CD4-positive, alpha-beta memory T cell (primary cell): ENCODE results near the gene METTL23. TPM values are rescaled to one million over a fixed set of nuclear protein-coding genes. Genes with fewer than 3 reads are reported as not detected.
A peak's percentile ranks its signal among the peaks of the same experiment; 100 is the strongest.

ENCODE experiments used
- CTCF ChIA-PET: fragments of 350-600 bp; sonication (Branson Sonifier 250); formaldehyde crosslinking; loops from one replicate; lab custom pipeline; 2021; ENCODE audit warnings: inconsistent platforms; ENCODE audit not compliant: partially characterized antibody; lab: Charles Lee
- POLR2A ChIA-PET: fragments of 350-600 bp; sonication (Branson Sonifier 250); formaldehyde crosslinking; loops from one replicate; lab custom pipeline; 2021; ENCODE audit not compliant: partially characterized antibody; lab: Charles Lee
- DNase-seq, 5 donors: peaks; one replicate each; pipeline versions ENCODE4 v3.0.0 to v3.0.0-alpha.2; 2020 to 2022; ENCODE audit warnings: mixed read lengths in 1 of 5
- H3K27ac ChIP-seq: one replicate; pipeline ENCODE4 v1.7.0; 2013; ENCODE audit warnings: low read depth, low read length
- H3K27me3 ChIP-seq: 2 replicates; pipeline ENCODE4 v1.7.0; 2013; ENCODE audit warnings: mild to moderate bottlenecking, low read length, moderate library complexity; ENCODE audit not compliant: insufficient read depth
- H3K36me3 ChIP-seq: 2 replicates; pipeline ENCODE4 v1.7.0; 2013; ENCODE audit warnings: mild to moderate bottlenecking, low read length, moderate library complexity; ENCODE audit not compliant: insufficient read depth
- H3K4me1 ChIP-seq: 2 replicates; pipeline ENCODE4 v1.7.0; 2013; ENCODE audit warnings: mild to moderate bottlenecking, low read length, moderate library complexity; ENCODE audit not compliant: insufficient read depth
- H3K4me3 ChIP-seq, 2 donors: one replicate each; pipeline ENCODE4 v1.7.0; 2013; ENCODE audit warnings: low read length in 2 of 2, mild to moderate bottlenecking in 1 of 2
- H3K9me3 ChIP-seq, 2 donors: one replicate each; pipeline ENCODE4 v1.7.0; 2013; ENCODE audit warnings: low read length in 2 of 2, control low read depth in 1 of 2; ENCODE audit not compliant: control insufficient read depth in 1 of 2
- H3K27ac Mint-ChIP-seq, 7 donors: one replicate each; pipeline ENCODE4 v1.8.0; 2020 to 2021; ENCODE audit warnings: mixed read lengths in 7 of 7, mild to moderate bottlenecking in 6 of 7, inconsistent platforms in 3 of 7, moderate library complexity in 3 of 7
- H3K27me3 Mint-ChIP-seq, 2 donors: one replicate each; pipeline ENCODE4 v1.8.0; 2020 to 2021; ENCODE audit warnings: mixed read lengths in 2 of 2
- H3K36me3 Mint-ChIP-seq, 2 donors: one replicate each; pipeline ENCODE4 v1.8.0; 2020 to 2021; ENCODE audit warnings: mixed read lengths in 2 of 2, inconsistent platforms in 1 of 2, mild to moderate bottlenecking in 1 of 2
- H3K4me1 Mint-ChIP-seq, 4 donors: one replicate each; pipeline ENCODE4 v1.8.0; 2020 to 2021; ENCODE audit warnings: mixed read lengths in 4 of 4, mild to moderate bottlenecking in 1 of 4
- H3K4me3 Mint-ChIP-seq, 8 donors: one replicate each; pipeline ENCODE4 v1.8.0; 2020 to 2021; ENCODE audit warnings: mixed read lengths in 8 of 8, mild to moderate bottlenecking in 7 of 8, moderate library complexity in 6 of 8, inconsistent platforms in 3 of 8
- H3K9me3 Mint-ChIP-seq, 8 donors: one replicate each; pipeline ENCODE4 v1.8.0; 2020 to 2021; ENCODE audit warnings: mixed read lengths in 8 of 8, mild to moderate bottlenecking in 5 of 8, inconsistent platforms in 3 of 8, moderate library complexity in 1 of 8
- intact Hi-C: fragments of 100-400 bp; cut with micrococcal nuclease; formaldehyde crosslinking; loops from one replicate; pipeline ENCODE4 v1.15.1; 2023
- polyA plus RNA-seq, 2 donors: library from polyadenylated mRNA; unstranded; fragments of 300-500 nt; fragmentation: Illumina TruSeq; gene quantifications; one replicate each; pipeline ENCODE4 v1.2.3, GENCODE V29; 2021
- total RNA-seq, 2 experiments: library from RNA; stranded (reverse); gene quantifications; one replicate each; pipeline ENCODE4 v1.2.3, GENCODE V29; 2021

Gene METTL23
- total and polyA plus RNA-seq, 4 experiments from 2014 or later = 75.5 to 156 (median 108) TPM

DNA sequence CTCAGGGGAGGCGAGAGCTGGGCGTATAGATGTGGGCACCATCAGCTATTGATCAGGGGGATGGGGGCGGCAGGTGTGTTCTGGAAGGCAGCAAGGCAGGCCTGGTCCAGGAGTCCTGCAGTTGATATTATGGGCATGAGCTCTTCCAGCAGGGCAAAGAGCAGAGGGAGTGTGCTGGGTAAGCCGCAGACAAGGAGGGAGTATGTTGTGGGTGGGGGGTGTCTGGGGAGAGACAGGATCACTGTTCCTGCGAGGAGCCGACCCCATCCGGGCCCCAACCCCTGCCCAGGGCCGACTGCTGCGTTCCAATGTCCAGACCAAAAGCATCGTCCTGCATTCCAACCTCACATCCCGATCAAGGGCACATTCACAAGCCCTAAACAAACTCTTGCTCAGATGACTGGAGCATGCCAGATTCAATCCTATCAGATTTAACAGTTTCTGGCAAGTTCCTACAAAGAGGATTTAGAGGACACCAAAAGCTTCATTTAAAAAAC is 25.1 kb upstream of the METTL23 start:
- H3K27me3 ChIP-seq = no peaks in the 10 kb centered on the region
- Mint-ChIP-seq H3K4me1 (peaks cover 0 to 23% (median under 1%) of the 10 kb centered on the region in 4 donors), H3K9me3 (peaks cover 0 to 2% (median 0%) of the 10 kb centered on the region in 8 donors), H3K36me3 (no peaks in the 10 kb centered on the region), H3K27me3 (no peaks in the 10 kb centered on the region), H3K27ac (peak overlapping the region in 1 of 7 donors; percentile 48), H3K4me3 (no peak overlapping the region)
- no peaks in the 10 kb centered on the region for H3K9me3 ChIP-seq
- H3K36me3 ChIP-seq = no peaks in the 10 kb centered on the region
- peaks cover 5% of the 10 kb centered on the region for H3K4me1 ChIP-seq
- intact Hi-C loops = no loop called here
- H3K27ac ChIP-seq = no peak overlapping the region
- no peak for DNase-seq
- ChIA-PET CTCF (interaction anchor here (2.2 kb wide), 1 partner anchor 12 kb away, joined by 7 read pairs; no protein-coding TSS in a partner anchor), POLR2A (no interaction called here)
- H3K4me3 ChIP-seq = no peak overlapping the region

GRCh38 chr17:76702076-76702475 is 24.6 kb upstream of the METTL23 start:
- Mint-ChIP-seq H3K27ac (no peak overlapping the region), H3K27me3 (no peaks in the 10 kb centered on the region), H3K36me3 (no peaks in the 10 kb centered on the region), H3K4me3 (no peak overlapping the region), H3K4me1 (peaks cover 0 to 22% (median 0%) of the 10 kb centered on the region in 4 donors), H3K9me3 (no peaks in the 10 kb centered on the region)
- Histone ChIP-seq H3K4me1 (no peaks in the 10 kb centered on the region), H3K9me3 (no peaks in the 10 kb centered on the region), H3K27me3 (no peaks in the 10 kb centered on the region), H3K4me3 (no peak overlapping the region), H3K36me3 (no peaks in the 10 kb centered on the region), H3K27ac (no peak overlapping the region)
- POLR2A ChIA-PET = no interaction called here
- DNase-seq = no peak
- intact Hi-C loops = no loop called here
- CTCF ChIA-PET = interaction anchor here (2.2 kb wide), 1 partner anchor 12 kb away, joined by 7 read pairs; no protein-coding TSS in a partner anchor

DNA sequence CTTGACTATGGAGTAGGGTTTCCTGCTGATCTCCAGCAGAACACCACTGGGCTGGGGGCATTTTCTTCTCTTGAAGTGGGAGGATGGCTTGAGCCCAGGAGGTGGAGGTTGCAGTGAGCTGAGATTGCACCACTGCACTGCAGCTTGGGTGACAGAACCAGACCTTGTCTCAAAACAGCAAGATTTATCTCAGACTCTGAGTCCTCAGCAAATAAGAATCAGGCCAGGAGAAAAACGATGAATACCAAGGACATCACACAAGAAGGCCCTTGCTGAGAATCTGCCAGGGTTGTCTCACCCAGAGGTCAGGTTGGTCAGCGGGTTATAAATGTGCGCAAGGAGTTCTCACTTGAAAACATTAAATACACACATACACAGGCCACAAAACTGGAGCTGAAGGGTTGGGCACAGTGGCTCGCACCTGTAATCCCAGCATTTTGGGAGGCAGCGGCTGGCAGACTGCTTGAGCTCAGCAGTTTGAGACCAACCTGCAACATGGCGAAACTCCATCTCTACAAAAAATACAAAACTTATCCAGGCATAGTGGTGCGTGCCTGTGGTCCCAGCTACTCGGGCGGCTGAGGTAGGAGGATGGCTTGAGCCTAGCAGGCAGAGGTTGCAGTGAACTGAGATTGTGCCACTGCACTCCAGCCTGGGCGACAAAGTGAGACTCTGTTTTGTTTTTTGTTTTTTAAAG is 23.6 kb upstream of the METTL23 start:
- H3K27me3 ChIP-seq = no peaks in the 10 kb centered on the region
- POLR2A ChIA-PET = no interaction called here
- Mint-ChIP-seq H3K27me3 (no peaks in the 10 kb centered on the region), H3K4me1 (peaks cover 0 to 18% (median 0%) of the 10 kb centered on the region in 4 donors), H3K9me3 (no peaks in the 10 kb centered on the region), H3K27ac (no peak overlapping the region), H3K36me3 (no peaks in the 10 kb centered on the region), H3K4me3 (no peak overlapping the region)
- no peaks in the 10 kb centered on the region for H3K9me3 ChIP-seq
- no peak overlapping the region for H3K27ac ChIP-seq
- no peak for DNase-seq
- intact Hi-C loops = no loop called here
- CTCF ChIA-PET = interaction anchor here (1.5 to 2.8 kb wide), 3 partner anchors 11 to 117 kb away, joined by 4 to 13 read pairs (median 4); partner anchors contain the start of gene ST6GALNAC2
- no peaks in the 10 kb centered on the region for H3K36me3 ChIP-seq
- H3K4me3 ChIP-seq = no peak overlapping the region
- no peaks in the 10 kb centered on the region for H3K4me1 ChIP-seq

- Mint-ChIP-seq H3K4me3 (no peak overlapping the region), H3K4me1 (peaks cover 0 to 25% (median 4%) of the 10 kb centered on the region in 4 donors), H3K36me3 (no peaks in the 10 kb centered on the region), H3K27me3 (no peaks in the 10 kb centered on the region), H3K27ac (no peak overlapping the region), H3K9me3 (no peaks in the 10 kb centered on the region)
- H3K27ac ChIP-seq = no peak overlapping the region
- no peaks in the 10 kb centered on the region for H3K9me3 ChIP-seq
- H3K4me1 ChIP-seq = peaks cover 5% of the 10 kb centered on the region
- DNase-seq = no peak
- POLR2A ChIA-PET = no interaction called here
- CTCF ChIA-PET = interaction anchor here (0.7 to 2.8 kb wide), 4 partner anchors 9 to 182 kb away, joined by 3 to 13 read pairs (median 4); no protein-coding TSS in a partner anchor
- intact Hi-C loops = no loop called here
- no peaks in the 10 kb centered on the region for H3K36me3 ChIP-seq
- H3K27me3 ChIP-seq = no peaks in the 10 kb centered on the region
- no peak overlapping the region for H3K4me3 ChIP-seq
Measured at GRCh38 chr17:76704805-76705204, 21.8 kb upstream of the METTL23 start.

DNA sequence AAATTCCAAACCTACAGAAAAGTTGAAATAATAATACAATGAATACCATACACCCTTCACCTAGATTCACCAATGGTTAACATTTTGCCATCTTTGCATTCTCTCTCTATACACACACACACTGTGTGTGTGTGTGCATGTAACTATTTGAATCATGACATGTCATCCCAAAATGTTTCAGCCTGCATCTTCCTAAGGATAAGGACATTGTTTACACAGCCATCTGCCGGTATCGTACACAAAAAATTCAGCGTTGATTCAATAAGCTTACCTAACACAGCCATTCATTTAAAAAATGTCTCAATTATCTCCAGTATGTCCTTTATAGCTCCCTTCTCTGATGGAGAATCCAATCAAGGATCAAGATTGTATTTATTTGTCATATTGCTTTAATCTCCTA is 19.8 kb upstream of the METTL23 start:
- CTCF ChIA-PET = no interaction called here
- POLR2A ChIA-PET = no interaction called here
- no peak overlapping the region for H3K4me3 ChIP-seq
- no peaks in the 10 kb centered on the region for H3K9me3 ChIP-seq
- Mint-ChIP-seq H3K9me3 (no peaks in the 10 kb centered on the region), H3K27me3 (no peaks in the 10 kb centered on the region), H3K4me1 (peaks cover 2 to 26% (median 9%) of the 10 kb centered on the region in 4 donors), H3K36me3 (peaks cover 0 to 2% of the 10 kb centered on the region in 2 donors), H3K4me3 (peak overlapping the region in 1 of 8 donors; percentile 40), H3K27ac (peak overlapping the region in 1 of 7 donors; percentile 27)
- H3K36me3 ChIP-seq = no peaks in the 10 kb centered on the region
- H3K4me1 ChIP-seq = peaks cover 18% of the 10 kb centered on the region
- DNase-seq = no peak
- intact Hi-C loops = no loop called here
- H3K27ac ChIP-seq = no peak overlapping the region
- no peaks in the 10 kb centered on the region for H3K27me3 ChIP-seq

DNA sequence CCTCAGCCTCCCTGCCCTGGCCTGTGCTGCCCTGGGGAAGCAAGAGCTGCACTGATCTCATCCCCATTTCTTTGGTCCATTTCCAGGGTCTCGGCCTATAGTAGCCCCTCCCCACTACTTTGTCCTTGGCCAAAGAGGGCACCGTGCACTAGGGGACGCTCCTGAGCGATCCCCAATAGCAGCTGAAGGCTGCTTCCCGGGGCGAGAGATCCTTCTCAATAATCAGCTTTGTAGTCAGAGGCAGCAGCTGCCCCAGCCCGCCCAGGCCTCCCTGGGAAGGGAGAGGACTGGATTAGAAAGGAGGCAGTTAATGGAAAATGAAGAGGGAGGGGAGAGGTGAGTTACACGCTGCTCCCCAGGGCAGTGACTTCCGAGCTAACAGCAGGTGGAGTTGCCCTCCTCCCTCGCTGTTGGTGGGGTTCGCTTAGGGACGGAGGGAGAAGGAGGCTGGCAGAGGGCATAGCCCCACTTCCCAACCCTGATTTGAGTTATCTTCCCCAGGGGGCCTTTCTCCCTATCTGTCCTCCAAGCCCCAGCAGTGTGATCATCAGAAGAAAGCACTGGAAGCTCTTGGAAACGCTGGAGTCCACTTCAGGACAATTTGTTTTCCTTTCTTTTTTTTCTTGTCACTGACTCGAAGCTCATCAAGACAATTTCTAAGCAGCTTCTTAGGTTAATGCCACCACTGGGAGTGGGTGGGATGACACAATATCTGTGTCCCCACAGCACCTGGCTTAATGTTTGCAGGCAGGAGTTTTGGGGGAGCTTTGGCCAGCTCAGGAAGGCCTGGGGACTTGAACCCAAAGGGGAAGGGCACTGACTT is 18.4 kb upstream of the METTL23 start:
- no peak overlapping the region for H3K4me3 ChIP-seq
- Mint-ChIP-seq H3K27ac (peak overlapping the region in 1 of 7 donors; percentile 30), H3K36me3 (peaks cover 0 to 4% of the 10 kb centered on the region in 2 donors), H3K4me1 (peaks cover 2 to 27% (median 10%) of the 10 kb centered on the region in 4 donors), H3K4me3 (peak overlapping the region in 3 of 8 donors; percentile 28 to 79 (median 75)), H3K27me3 (no peaks in the 10 kb centered on the region), H3K9me3 (no peaks in the 10 kb centered on the region)
- ChIA-PET CTCF (interaction anchor here (0.8 to 1.6 kb wide), 3 partner anchors 27 to 185 kb away, joined by 3 to 7 read pairs (median 6); no protein-coding TSS in a partner anchor), POLR2A (interaction anchor here (1.2 kb wide), 1 partner anchor 37 kb away, joined by 4 read pairs; no protein-coding TSS in a partner anchor)
- peaks cover 18% of the 10 kb centered on the region for H3K4me1 ChIP-seq
- H3K9me3 ChIP-seq = no peaks in the 10 kb centered on the region
- no peaks in the 10 kb centered on the region for H3K36me3 ChIP-seq
- no peak for DNase-seq
- no peak overlapping the region for H3K27ac ChIP-seq
- intact Hi-C loops = no loop called here
- H3K27me3 ChIP-seq = no peaks in the 10 kb centered on the region
